ENCODE results near the gene SLF2. TPM values are rescaled to one million over a fixed set of nuclear protein-coding genes. Genes with fewer than 3 reads are reported as not detected.

The SLF2 gene
- total and polyA plus RNA-seq, 2 of the 8 experiments (the other 6 are each of a cell fraction or from before 2014, with no cell fraction given), result 5.5 to 20.9 TPM

DNA sequence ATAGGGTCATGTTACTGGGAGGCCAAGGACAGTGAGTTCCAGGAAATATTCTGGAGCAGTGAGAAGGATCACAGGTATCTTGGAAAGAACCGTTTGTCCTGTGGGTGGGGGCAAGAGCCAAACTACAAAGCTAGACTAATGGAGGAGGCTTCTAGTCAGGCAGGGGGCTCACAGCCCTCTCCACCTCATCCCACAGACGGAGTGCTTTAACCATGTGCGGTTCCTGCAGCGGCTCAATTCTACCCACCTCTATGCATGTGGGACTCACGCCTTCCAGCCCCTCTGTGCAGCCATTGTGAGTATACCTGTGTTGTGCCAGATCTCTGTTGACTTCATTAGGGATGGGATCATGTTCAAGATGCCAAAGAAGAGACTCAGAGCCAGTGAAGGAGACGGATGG, 64.7 kb downstream of the SLF2 start:
- Histone ChIP-seq H3K9ac (replicated peaks in 1 of 4; ENCODE audit: extremely low read depth in 1 of 4, low read depth in 3 of 4, low read length in 3 of 4) (no peak overlapping the region), H3K23ac (ENCODE audit: insufficient read length) (no peak overlapping the region), H3K14ac (ENCODE audit: insufficient read length) (no peak overlapping the region), H3K79me1 (ENCODE audit: low read depth, low read length) (no peaks in the 10 kb centered on the region), H3K36me3 (ENCODE audit: control insufficient read depth in 2 of 4, insufficient read depth in 4 of 4, low read length in 3 of 4) (peaks cover 0 to 18% (median 5%) of the 10 kb centered on the region in 4 experiments; a peak in 4 of 8 replicates), H3K4me2 (ENCODE audit: insufficient read depth in 1 of 2, low read depth in 2 of 2, low read length in 2 of 2) (no peak overlapping the region), H3K79me2 (ENCODE audit: control insufficient read depth in 1 of 2, insufficient read depth in 2 of 2, low read length in 2 of 2) (no peaks in the 10 kb centered on the region), H3K27me3 (replicated peaks in 1 of 4; ENCODE audit: control insufficient read depth in 3 of 4, extremely low read depth in 1 of 4, insufficient read depth in 3 of 4, low read length in 3 of 4) (no peaks in the 10 kb centered on the region), H2BK120ac (replicated peaks; ENCODE audit: low read depth, low read length) (no peak overlapping the region), H2BK20ac (ENCODE audit: low read length) (no peak overlapping the region), H3K4me1 (replicated peaks in 1 of 4; ENCODE audit: control insufficient read depth in 3 of 4, insufficient read depth in 4 of 4, low read length in 3 of 4) (no peaks in the 10 kb centered on the region), H2AK5ac (ENCODE audit: low read depth, low read length) (no peak overlapping the region), H4K5ac (ENCODE audit: insufficient read length, low read depth, low read length) (no peak overlapping the region), H3K4ac (replicated peaks; ENCODE audit: insufficient read length, low read depth, low read length) (no peak overlapping the region), H3K27ac (ENCODE audit: low read depth, low read length) (no peak overlapping the region), H4K8ac (ENCODE audit: extremely low read depth, insufficient read depth, low read length) (no peak overlapping the region), H3K4me3 (ENCODE audit: extremely low read depth in 1 of 4, insufficient read depth in 2 of 4, low read depth in 3 of 4, low read length in 4 of 4) (no peak overlapping the region), H3K9me3 (ENCODE audit: insufficient read depth in 2 of 2, low read depth in 1 of 2, low read length in 1 of 2) (no peaks in the 10 kb centered on the region), H2AFZ (ENCODE audit: low read length) (no peak overlapping the region), H3K23me2 (ENCODE audit: low read depth, low read length) (no peaks in the 10 kb centered on the region), H2BK5ac (ENCODE audit: low read depth, low read length) (no peak overlapping the region), H3K18ac (ENCODE audit: extremely low read depth, low read length) (no peak overlapping the region), H4K91ac (replicated peaks; ENCODE audit: insufficient read length, low read length) (no peak overlapping the region), H2BK15ac (ENCODE audit: low read length) (no peak overlapping the region), H4K20me1 (replicated peaks in 1 of 2; ENCODE audit: control insufficient read depth in 1 of 2, insufficient read depth in 2 of 2, low read length in 2 of 2) (peaks cover 0 to 11% of the 10 kb centered on the region in 2 experiments), H3K56ac (replicated peaks; ENCODE audit: insufficient read length, low read depth, low read length) (no peak overlapping the region), H2BK12ac (ENCODE audit: low read depth, low read length) (no peak overlapping the region)
- ChIA-PET POLR2A (ENCODE audit: partially characterized antibody) (interaction anchor here (1.0 to 1.7 kb wide), 6 partner anchors 8 to 15 kb away, joined by 3 to 8 read pairs (median 4); partner anchors contain the start of genes MRPL43 and TWNK), CTCF (ENCODE audit: partially characterized antibody) (interaction anchor here (1.5 to 2.7 kb wide), 3 partner anchors 17 to 37 kb away, joined by 4 to 9 read pairs (median 4); no protein-coding TSS in a partner anchor)
- 88% methylated on average over 6 of the region's 6 CpGs; no CpG with 5 or more reads in 1 of the 2 experiments for WGBS, 2 experiments (ENCODE audit: extremely low coverage in 1 of 2, insufficient coverage in 1 of 2, insufficient read length in 1 of 2, insufficient replicate concordance in 2 of 2, low coverage in 1 of 2, low lambda C conversion rate in 2 of 2, missing lambda C conversion rate in 1 of 2)
- DNase-seq (ENCODE audit: low read depth in 1 of 2, low spot score in 2 of 2), result no peak
- TF ChIP-seq SUZ12 (IDR thresholded peaks at IDR 0.05; ENCODE audit: low read length) (no peak), HDAC2 (IDR thresholded peaks at IDR 0.05; ENCODE audit: borderline replicate concordance in 1 of 2, low read depth in 2 of 2, low read length in 2 of 2) (no peak), KDM5A (IDR thresholded peaks at IDR 0.05; ENCODE audit: low read length) (no peak), CBX5 (IDR thresholded peaks at IDR 0.05; ENCODE audit: low read depth, low read length) (no peak)
- FAIRE-seq, result no peak
